Endometrium (tissue), 2 donors: ENCODE data around the gene NETO2.
A peak's percentile ranks its signal among the peaks of the same experiment; 100 is the strongest.
"Not testable (repeated sequence)": the region's sequence is repeated elsewhere in the genome, so short reads cannot be mapped to it uniquely, and the experiment has no call there.

ENCODE experiments used
- FAIRE-seq: peaks from 2 replicates; lab custom pipeline; 2012; peaks lifted over from hg19 to GRCh38; lab: Jason Lieb, UNC
- donor health status: control.
- donor health status: control.

NETO2 gene

GRCh38 chr16:47143677-47144558 lies at the start of gene NETO2:
Gene NETO2, minus strand, starts transcription at chr16:47143945. Its CDS starts 333 bp downstream, at chr16:47143612.
- no peak for FAIRE-seq

GRCh38 chr16:47182318-47182717 lies 38.6 kb upstream of the NETO2 start:
- no peak for FAIRE-seq

- FAIRE-seq, result not testable (repeated sequence)
Measured at GRCh38 chr16:47181066-47181465, 37.3 kb upstream of the NETO2 start.

GRCh38 chr16:47180073-47180472 lies 36.3 kb upstream of the NETO2 start:
- no peak for FAIRE-seq

GRCh38 chr16:47175152-47175551 lies 31.4 kb upstream of the NETO2 start:
- peak; percentile 78 for FAIRE-seq

GRCh38 chr16:47162670-47163420 lies 19.1 kb upstream of the NETO2 start:
- FAIRE-seq, result no peak

- FAIRE-seq, result no peak
Measured at GRCh38 chr16:47161464-47161863, 17.7 kb upstream of the NETO2 start.

- no peak for FAIRE-seq
Measured at GRCh38 chr16:47160422-47160821, 16.7 kb upstream of the NETO2 start.

GRCh38 chr16:47158992-47159391 lies 15.2 kb upstream of the NETO2 start:
- peak; percentile 8 for FAIRE-seq

GRCh38 chr16:47156680-47157215 lies 13.0 kb upstream of the NETO2 start:
- FAIRE-seq, result no peak

GRCh38 chr16:47152501-47152900 lies 8.8 kb upstream of the NETO2 start:
- not testable (repeated sequence) for FAIRE-seq

GRCh38 chr16:47150067-47150466 lies 6.3 kb upstream of the NETO2 start:
- no peak for FAIRE-seq

- no peak for FAIRE-seq
Measured at GRCh38 chr16:47144559-47144877, 773 bp upstream of the NETO2 start.

GRCh38 chr16:47142821-47143676 lies 696 bp downstream of the NETO2 start:
- FAIRE-seq, result no peak

GRCh38 chr16:47142486-47142820 lies 1.3 kb downstream of the NETO2 start:
- FAIRE-seq, result no peak

GRCh38 chr16:47141773-47142485 lies 1.8 kb downstream of the NETO2 start:
- peak; percentile 66 for FAIRE-seq

GRCh38 chr16:47140686-47141085 lies 3.1 kb downstream of the NETO2 start:
- FAIRE-seq, result no peak

- no peak for FAIRE-seq
Measured at GRCh38 chr16:47139561-47140185, 4.1 kb downstream of the NETO2 start.

GRCh38 chr16:47137925-47138324 lies 5.8 kb downstream of the NETO2 start:
- not testable (repeated sequence) for FAIRE-seq

- no peak for FAIRE-seq
Measured at GRCh38 chr16:47136099-47136842, 7.5 kb downstream of the NETO2 start.
